Right lung (tissue), 5 donors: Measurements from ENCODE around the gene BBS9. TPM values are rescaled to one million over a fixed set of nuclear protein-coding genes. Genes with fewer than 3 reads are reported as not detected.

Source experiments
- DNase-seq, 2 donors: peaks; one replicate each; pipeline ENCODE4 v3.0.0-alpha.2; 2013
- polyA plus RNA-seq, 5 donors: library from polyadenylated mRNA; unstranded; fragments of 120-200 nt; gene quantifications; one replicate each; pipeline versions ENCODE4 v1.2.1 to v1.2.3, GENCODE V29; 2013; ENCODE audit warnings: inconsistent platforms in 1 of 5, low replicate concordance in 1 of 5; ENCODE audit not compliant: insufficient read length in 5 of 5, insufficient read depth in 1 of 5

BBS9 gene
- polyA plus RNA-seq, 5 donors: 13.8 to 22.8 (median 21.0) TPM

DNA sequence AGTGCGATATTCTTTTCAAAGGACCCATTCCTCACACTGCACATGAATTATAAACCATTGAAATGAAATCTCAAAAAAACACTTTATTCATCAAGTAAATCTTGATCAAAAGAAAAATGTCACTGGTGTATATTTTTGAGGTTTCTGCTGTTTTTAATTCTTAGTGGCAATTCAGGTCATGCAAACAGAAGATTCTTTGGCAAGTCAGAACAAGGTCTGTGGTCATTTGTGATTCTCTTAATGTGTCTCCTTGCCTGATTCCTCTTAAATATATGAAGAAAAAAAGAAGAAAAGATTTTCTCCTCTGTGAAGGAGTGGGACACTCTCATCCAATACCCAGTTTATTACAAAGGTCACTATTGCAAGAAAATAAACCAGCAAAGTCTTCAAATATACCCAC, 467.8 kb downstream of the BBS9 start:
- no peak for DNase-seq

DNA sequence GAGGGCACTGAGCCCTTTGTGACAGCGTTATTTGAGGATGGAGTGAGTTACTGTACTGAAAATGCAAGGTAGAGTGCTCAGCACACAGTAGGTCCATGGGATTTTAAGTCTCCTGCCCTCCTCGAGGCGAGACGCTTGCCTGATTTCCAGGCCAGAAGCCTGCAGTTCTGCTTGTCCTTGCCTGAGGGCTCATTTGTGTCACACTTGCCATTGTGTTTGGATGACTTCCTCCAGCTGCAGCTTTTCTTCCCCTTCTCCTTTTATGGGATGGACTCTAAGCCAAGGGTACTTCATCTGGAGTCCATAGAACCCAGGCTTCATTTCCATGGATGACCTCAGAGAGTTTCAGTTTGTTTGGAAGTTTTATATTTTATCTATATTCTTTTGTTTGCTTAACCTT, 471.7 kb downstream of the BBS9 start:
- DNase-seq: no peak

DNA sequence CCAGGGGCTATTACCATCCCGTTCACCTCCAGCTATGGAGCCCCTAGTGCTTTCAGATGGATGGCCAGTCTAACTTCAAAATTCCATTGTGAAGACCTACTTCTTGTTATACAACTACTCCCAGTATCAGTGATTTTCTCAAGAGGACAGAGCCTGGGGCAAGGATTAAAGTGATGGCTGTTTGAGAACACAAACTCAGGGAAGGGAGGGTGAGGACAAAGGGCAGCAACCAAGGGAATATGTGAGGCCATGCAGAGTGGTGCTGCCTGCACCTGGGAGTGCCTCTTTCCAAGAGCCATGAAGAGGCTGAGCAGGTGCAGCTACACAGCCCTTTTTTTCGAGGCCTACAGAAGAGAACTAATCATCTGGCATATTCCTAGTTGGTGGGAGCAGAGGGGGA, 472.5 kb downstream of the BBS9 start:
- DNase-seq: no peak

DNA sequence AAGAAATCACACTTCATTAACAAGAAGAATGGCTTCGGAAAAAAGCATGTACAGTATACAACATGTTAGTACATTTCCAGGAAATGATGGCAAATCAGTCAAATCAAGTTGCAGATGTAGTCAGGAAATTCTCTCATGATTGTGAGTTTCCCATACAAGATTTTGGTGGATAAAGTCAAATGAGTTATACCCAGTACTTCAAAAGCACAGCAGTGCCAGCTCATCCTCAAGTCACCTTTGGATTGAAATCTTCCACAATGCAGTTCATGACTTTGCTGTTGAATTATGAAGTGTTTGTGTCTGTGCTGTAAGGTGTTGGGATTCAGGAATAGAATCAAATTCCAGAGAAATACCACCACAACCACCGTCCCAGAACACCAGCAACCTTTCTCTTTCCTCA, 474.7 kb downstream of the BBS9 start:
- DNase-seq: no peak

- DNase-seq: no peak
These were observed 481.6 kb downstream of the BBS9 start for GRCh38 chr7:33610918-33611317.

GRCh38 chr7:33612442-33612841, 483.1 kb downstream of the BBS9 start:
- DNase-seq: no peak

DNA sequence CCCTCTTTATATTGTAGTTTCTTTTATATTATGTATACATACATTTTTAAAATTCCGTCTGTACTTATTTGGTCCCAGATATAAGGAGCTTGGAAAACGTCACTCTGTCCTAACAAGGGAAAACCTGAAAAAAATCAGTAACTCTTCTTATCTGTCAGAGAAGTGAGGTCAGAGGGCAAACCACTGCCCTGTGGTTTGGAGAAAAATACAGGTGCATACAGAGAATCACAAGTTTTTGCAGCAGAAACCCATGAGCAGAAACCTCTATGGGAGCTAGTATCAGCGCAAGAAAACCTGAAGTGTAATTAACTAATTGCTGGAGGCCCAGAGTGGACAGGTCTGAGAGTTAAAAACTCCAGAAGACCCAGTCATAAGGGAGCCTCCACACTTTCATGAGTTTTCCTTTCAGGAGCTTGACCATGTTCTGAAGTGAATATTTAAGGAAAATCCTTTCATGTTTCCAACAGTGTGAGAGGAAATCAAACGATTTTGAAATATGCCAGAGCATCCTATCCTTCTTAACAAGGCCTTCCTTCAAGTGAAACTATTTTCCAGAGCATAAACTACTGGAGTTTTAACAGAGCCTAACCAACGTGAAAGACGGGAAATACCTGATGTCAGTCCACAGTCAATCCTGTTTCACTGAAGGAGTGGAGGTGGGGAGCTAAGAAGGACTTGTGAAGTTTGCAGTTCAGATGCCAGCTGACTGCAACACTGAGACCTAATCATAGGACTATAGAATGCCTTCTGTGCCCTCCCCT, 485.2 kb downstream of the BBS9 start:
- no peak for DNase-seq

GRCh38 chr7:33616752-33617151, 487.4 kb downstream of the BBS9 start:
- DNase-seq: no peak

- no peak for DNase-seq
These were observed 489.9 kb downstream of the BBS9 start for GRCh38 chr7:33619264-33619663.

- no peak for DNase-seq
These were observed 493.9 kb downstream of the BBS9 start for GRCh38 chr7:33623267-33623666.

GRCh38 chr7:33624215-33624614, 494.9 kb downstream of the BBS9 start:
- no peak for DNase-seq

DNA sequence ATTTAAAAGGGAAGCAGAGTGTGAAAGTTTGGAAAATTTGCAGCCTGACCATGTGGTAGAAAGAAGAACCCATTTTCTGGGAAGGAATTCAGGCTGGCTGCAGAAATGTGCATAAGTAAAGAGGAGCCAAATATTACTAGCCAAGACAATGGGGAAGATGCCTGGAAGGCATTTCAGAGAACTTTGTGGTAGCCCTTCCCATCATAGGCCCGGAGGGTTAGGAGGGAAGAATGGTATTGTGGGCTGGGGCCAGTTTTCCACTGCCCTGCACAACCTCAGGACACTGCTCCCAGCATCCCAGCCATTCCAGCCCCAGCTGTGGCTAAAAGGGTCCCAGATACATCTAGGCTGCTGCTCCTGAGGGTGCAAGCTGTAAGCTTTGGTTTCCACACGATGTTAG, 497.5 kb downstream of the BBS9 start:
- DNase-seq: no peak

DNA sequence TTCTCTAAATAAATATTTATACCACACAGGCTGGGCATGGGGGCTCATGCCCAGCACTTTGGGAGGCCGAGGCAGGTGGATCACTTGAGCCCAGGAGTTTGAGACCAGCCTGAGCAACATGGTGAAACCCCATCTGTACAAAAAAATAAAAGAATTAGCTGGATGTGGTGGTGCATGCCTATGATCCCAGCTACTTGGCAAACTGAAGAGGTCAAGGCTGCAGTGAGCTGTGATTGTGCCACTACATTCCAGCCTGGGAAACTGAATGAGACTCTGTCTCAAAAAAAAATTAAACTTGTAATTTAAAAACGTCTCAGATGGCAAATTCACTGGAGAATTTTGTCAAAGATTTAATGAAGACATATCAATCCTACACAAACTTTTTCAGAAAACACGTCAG, 498.4 kb downstream of the BBS9 start:
- no peak for DNase-seq

GRCh38 chr7:33628894-33629293, 499.5 kb downstream of the BBS9 start:
- DNase-seq: no peak

- DNase-seq: no peak
These were observed 501.0 kb downstream of the BBS9 start for GRCh38 chr7:33630359-33630758.

GRCh38 chr7:33632322-33632721, 503.0 kb downstream of the BBS9 start:
- no peak for DNase-seq

GRCh38 chr7:33632840-33633525, 503.6 kb downstream of the BBS9 start:
- DNase-seq: no peak

DNA sequence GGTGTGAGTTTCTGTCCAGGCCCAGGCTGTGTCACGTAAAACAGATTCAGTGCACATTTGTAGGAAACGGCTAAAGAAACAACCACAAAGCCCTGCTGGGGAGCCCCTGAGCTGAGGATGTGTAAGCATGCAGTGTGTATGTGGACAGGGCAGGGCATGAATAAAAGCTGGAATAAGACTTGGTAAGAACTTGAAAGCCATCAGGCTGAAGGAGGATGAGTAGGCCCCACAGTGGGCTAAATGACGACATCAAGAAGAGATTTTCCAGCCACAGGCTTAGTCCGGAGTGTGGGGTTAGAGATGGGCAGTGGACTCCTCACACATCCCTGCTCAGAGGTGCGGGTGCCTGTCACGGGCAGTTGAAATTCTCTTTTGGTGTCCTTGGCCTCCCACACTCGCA, 505.2 kb downstream of the BBS9 start:
- no peak for DNase-seq

DNA sequence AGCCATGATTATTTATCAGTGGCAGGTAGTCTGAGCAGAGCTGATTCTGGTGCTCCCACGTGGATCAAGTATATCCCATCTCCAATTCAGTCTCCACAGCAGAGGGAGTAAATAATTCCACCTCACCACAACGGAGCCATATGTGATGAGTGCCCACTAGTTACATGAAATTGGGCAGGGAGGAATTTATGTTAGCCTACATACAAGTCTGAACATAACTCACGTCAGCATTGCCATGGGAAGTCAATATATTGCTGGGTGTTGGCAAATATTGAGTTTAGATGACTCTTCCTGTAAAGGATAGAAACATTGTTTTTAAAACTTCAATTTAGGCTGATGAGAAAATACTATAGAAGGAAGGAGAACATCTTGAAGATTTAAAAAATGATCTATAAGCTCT, 507.0 kb downstream of the BBS9 start:
- no peak for DNase-seq

- DNase-seq: peak; percentile 41 to 46
These were observed 510.3 kb downstream of the BBS9 start for GRCh38 chr7:33639552-33640197.

- no peak for DNase-seq
These were observed 511.4 kb downstream of the BBS9 start for GRCh38 chr7:33640741-33641140.

GRCh38 chr7:33642312-33642711, 512.9 kb downstream of the BBS9 start:
- DNase-seq: no peak

GRCh38 chr7:33643530-33643929, 514.2 kb downstream of the BBS9 start:
- DNase-seq: no peak
